Activated CD8-positive, alpha-beta memory T cell treated with anti-CD3 and anti-CD28 coated beads, Interleukin-2, amount 50 U/mL, for 1 hour (primary cell): ENCODE results near the gene DYRK1A.
"Not testable (repeated sequence)": the region's sequence is repeated elsewhere in the genome, so short reads cannot be mapped to it uniquely, and the experiment has no call there.

Experiments used
- DNase-seq: peaks from one replicate; pipeline ENCODE4 v3.0.0-alpha.2; 2020; ENCODE audit errors: extremely low read depth

Gene DYRK1A

DNA sequence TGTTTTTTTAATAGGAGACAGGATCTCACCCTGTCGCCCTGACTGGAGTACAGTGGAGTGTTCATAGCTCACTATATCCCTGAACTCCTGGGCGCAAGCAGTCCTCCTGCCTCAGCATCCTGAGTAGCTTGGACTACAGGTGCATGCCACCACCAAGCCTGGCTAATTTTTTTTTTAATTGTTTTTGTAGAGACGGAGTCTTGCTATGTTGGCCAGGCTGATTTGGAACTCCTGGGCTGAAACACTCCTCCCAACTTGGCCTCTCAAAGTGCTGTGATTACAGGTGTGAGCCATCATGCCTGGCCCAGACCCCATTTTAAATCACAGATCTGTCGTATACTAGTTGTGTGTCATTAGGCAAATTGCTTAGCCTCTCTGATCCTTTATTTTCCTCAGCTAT, 161.1 kb downstream of the DYRK1A start:
- DNase-seq = no peak

DNA sequence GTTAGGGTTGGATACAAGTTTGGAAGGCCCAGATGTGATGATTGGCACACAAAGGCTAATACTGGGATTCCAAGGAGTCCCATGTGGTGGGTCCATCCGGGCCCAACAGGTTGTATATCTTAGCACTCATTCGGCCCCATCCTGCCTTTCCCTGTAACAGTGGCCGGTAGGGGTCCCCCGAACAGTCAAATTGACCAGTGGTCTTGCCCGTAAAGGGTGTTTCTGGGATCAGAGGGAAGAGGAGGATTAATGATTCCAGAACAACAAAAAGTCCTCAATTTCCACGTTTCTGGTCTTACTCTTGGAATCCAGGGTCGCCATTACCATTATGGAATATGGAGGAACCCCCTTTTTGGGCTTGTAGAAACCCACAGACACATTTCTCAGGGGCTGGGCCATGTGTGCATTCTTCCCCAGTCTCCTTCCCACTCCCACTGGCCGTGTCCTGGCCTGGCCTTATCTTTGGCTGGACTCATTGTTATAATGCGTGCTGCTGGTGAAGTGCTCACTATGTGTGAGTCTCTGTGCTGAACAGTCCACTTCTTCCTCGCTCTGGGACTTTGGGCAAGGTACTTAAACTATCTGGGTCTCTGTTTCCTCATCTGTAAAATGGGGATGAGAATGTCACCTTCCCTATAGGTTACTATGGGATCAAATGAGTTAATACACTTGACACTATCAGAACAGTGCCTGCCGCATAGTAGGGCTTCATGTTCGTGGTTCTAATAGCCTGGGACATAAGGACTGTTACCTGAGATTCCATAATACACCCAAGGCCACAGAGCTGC, 161.8 kb downstream of the DYRK1A start:
- no peak for DNase-seq

DNA sequence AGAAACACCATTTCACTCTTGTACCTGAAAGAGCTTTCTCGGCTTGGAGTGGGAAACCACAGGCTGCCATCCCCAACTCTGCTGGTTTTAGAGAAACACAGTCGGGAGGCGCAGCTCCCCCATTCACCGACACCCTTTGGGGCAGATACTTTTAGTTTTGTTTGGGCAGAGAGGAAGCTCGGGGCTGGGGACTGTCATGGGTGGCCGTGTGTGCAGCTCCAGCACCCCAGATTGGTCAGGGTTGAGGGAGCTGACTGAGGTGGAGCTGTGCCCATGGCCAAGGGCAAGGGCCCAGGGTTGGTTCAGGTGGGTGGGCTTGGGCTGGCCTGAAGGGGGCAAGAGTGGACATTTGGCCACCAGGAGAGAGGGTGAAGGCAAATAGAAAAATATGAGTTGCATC, 163.1 kb downstream of the DYRK1A start:
- no peak for DNase-seq

DNA sequence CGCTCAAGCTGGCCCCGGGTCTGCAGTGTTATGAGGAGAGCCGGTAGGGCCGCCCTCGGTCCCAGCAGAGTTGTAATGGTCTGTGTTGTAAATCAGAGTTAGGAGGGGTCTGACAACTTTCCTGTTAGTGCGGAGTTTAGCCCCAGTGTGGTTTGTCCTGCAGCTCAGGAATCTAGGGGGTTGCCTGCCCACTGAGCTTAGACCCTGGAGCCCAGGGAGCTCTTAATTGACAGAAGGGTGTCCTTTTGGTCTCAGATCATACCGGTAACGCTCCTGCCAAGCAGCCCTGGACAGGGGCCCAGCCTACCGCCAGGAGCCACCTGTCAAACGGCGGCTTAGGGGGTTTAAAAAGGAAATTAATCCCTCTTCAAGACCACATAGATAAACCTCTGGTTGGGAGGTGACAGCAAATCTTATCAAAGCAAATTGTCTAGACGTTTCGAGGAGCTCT, 164.4 kb downstream of the DYRK1A start:
- DNase-seq = no peak

DNA sequence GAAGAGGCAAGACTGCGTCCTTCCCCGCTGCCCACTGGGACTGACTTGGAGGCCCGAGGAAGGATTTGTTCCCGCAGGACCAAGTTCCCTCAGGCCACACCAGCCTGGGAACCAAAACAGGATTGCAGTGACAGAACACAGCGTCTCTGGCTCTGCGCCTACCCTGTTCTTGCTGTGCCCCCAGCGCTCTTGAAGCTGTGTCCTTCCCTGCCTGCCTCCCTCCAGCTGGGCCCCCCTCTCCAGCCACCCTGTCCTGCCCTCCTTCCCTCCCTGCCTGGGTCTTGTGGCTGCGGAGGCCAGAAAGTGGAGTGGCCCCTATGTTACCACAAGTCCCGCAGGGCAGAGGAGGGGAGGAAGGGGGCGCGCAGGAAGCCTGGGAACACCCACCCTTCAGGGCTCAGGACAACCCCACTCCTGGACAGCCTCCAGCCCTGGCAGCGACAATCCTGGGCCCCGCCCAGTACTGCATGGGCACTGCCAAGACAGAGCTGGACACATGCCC, 164.9 kb downstream of the DYRK1A start:
- no peak for DNase-seq

DNA sequence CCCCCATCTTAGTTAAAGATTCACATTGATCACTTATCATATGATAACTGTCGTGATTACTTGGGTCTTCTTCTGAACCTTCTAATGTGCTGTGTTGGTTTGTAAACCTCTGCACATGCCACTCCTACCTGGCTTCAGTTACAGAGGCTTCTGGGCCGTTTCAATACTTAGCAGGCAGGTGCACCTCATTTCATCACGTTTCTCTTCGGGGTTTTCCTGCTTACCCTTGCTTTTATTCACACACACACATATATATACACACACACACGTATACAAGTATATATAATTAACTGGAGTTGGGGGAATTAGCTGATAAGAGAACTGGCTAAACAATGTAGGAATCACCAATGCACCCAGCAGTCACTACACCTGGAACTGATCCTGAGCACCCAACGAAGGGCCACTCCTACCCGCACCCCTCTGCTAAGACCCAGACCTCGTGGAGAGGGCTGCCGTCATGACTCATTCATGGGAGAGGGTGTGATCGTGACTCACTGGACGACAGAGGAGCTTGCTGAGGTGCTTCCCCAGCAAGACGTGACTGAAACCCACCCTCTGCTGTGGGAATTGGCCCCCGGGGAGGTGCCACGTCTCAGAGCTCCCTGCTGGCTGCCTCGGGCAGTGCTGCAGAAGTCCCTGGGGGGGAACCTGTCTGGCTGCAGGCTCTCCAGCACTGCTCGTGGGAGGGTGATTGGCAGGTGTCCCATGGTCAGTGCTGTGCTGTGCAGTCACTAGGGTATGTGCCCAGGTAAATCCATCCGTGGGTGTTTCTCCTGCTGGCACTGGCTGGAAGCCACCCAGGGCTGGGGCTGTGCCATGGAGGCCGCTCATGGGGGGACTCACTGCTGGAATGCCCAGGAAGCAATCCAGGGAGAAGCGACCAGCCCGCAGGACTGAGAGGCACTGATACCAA, 166.6 kb downstream of the DYRK1A start:
- DNase-seq = no peak

DNA sequence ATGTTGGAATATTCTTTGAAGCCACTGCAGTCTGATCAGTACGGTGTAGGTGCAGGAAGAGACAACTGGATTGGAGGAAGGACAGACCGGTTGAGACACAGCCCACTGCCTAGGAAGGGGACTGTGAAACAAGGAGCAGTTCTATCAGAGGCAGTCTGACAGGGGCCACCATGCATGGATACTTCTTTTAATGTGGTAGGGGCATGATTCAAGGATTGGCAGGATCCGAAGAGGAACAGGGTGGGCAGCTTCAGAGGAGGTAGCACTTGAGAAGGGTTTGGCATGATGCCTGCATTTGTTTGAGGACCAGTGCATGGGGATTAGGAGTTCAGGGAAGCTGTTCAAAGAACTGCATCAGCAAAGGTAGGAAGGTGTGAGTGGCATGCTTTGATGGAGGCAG, 167.9 kb downstream of the DYRK1A start:
- no peak for DNase-seq

DNA sequence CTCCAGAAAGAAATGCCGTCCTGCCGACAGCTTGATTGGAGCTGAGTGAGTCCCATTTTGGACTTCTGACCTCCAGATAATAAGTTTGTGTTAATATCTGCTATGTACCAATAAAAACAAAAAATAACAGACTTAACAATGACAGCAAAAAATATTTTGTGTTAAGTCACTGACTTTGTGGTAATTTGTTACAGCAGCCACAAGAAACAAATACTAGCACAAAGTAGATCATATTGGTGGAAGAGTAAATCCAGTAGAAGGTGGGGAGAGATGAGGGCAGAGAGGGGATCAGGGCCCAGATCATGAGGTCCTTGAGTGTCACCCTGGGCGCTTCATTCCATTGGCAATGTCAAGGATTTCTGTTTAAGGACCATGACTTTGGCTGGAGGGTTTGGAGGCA, 168.6 kb downstream of the DYRK1A start:
- no peak for DNase-seq

DNA sequence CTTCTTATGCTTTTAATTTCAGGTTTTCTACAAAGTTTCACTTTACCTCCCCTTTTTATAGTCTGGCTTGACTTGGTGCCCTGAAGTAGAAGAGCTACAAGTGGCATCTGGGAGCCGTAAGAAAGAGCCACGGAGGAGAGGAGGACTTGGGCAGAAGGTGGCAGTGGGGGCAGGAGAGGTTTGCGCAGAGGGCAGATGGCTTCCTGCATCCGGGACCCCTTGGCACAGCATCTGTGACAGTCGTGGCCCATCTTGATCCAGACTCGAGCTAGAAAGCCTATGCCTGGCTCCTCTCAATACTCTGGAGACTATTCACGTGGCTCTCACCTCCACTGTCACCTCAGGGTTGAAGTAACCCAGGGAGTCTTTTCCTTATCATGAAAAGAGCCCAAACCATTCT, 169.1 kb downstream of the DYRK1A start:
- DNase-seq = no peak

DNA sequence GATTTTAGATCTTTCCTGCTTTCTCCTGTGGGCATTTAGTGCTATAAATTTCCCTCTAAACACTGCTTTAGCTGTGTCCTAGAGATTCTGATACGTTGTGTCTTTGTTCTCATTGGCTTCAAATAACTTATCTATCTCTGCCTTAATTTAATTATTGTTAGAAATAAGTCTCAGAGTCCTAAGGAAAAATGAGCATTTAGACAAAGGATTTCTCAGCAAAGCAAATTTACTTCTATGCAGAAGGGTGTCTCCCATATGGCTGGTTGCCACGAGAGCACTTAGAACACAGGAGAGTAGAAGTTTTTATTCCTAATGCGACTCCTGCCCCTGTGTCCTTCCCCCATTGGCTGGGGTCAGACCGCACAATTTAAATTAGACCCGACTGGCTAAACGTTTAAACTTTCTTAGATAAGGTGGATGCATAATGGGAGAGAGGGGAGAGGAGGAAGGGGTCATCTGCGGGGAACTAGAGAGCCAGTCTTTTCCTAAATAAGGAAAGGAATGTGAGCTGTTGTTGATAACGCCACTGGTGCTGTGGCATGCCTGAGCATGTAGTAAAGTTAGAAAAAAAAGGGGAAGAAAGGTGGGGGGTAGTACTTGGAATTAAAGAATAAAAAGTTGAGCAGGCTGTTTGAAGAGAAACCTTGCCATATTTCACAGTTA, 170.2 kb downstream of the DYRK1A start:
- no peak for DNase-seq

DNA sequence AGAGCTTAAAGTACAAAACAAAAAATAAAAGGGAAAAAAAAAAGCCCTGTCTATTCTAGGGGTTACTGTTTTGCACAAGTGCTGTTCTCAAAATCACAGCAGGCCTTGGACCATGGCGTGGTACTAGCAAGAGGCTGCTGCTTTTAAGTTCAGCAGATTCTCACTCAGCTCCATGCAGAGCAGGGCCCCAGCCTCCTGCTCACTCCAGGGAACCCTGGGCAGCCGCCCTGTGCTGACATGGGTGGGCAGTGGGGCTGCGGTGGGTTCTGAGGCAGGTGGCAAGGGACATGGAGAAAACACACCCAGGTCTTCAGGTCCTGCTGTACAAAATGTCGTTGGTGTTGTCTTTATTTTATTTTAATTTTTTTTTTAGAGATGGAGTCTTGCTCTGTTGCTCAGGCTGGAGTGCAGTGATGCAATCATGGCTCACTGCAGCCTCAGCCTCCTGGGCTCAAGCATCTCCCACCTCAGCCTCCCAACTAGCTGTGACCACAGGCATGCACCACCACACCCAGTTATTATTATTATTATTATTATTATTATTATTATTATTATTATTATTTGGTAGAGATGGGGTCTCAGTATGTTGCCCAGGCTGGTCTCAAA, 170.9 kb downstream of the DYRK1A start:
- DNase-seq = no peak

DNA sequence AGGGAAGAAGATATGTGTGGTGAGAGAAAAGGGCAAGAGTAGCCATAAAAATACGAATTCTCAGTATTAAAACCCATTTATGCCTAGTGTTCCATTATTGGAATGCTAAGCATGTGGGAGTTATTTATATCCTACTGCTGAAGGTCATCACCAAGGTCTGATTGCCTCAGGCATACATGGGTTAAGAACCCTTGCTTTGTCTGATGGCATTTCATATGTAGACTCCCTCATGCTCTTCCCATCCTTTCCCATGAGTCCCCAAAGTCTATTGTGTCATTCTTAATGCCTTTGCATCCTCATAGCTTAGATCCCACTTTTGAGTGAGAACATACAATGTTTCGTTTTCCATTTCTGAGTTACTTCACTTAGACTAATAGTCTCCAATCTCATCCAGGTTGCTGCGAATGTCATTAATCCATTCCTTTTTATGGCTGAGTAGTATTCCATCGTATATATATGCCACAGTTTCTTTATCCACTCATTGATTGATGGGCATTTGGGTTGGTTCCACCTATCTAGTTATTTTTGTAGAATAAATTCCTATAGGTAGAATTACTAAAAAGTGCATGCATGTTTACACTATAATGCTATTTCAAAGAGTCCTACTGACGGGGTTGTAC, 172.5 kb downstream of the DYRK1A start:
- no peak for DNase-seq

DNA sequence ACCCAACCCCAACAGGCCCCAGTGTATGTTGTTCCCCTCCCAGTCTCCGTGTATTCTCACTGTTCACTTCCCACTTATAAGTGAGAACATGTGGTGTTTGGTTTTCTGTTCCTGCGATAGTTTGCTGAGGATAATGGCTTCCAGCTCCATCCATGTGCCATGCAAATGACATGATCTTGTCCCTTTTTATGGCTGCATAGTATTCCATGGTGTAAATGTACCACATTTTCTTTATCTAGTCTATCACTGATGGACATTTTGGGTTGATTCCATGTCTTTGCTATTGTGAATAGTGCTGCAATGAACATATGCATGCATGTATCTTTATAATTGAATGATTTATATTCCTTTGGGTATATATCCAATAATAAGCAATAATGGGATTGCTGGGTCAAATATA, 174.6 kb downstream of the DYRK1A start:
- not testable (repeated sequence) for DNase-seq

DNA sequence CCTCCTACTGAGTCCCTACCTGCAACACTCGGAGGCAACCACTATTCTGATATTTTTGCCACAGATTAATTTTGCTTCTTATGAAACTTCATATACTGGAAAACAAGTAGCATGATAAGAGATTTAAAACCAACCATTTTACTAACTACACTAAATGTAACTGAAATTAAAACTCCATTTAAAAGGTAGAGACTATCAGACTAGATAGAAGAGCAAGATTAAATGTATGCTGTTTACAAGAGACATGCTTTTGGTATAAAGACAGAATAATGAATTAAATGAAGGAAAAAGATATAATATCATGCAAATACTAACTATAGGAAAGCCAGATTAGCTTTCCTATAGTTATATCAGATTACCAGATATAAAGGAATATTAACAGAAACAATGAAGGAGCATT, 175.9 kb downstream of the DYRK1A start:
- no peak for DNase-seq

DNA sequence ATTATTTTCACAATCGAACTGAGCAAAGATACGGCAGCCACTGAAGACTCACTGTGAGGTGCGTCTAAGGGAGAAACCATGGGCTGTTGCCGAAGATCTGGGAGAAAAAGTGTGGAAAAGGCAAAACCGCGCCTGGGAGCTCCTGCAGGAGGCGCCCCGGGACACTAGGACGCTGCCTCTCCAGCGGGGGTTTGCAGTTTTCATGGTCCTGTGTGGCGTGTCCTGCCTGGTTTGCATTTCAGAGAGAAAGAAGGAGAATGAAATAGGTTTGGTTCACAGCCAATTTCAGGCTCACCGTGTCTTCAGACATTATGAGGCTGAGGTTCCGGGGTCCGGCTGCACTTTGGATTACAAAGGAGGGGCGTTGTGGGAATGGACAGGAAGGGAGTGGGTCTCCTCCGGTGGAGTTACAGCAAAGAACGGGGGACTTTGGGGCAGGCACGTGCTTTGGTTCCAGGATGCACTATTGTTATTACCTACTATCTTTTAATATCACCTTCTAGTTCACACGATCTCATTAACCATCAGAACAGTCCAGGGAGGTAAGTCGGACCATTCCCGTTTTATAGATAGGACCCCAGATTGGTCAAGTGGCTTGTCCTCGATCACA, 179.8 kb downstream of the DYRK1A start:
- no peak for DNase-seq

DNA sequence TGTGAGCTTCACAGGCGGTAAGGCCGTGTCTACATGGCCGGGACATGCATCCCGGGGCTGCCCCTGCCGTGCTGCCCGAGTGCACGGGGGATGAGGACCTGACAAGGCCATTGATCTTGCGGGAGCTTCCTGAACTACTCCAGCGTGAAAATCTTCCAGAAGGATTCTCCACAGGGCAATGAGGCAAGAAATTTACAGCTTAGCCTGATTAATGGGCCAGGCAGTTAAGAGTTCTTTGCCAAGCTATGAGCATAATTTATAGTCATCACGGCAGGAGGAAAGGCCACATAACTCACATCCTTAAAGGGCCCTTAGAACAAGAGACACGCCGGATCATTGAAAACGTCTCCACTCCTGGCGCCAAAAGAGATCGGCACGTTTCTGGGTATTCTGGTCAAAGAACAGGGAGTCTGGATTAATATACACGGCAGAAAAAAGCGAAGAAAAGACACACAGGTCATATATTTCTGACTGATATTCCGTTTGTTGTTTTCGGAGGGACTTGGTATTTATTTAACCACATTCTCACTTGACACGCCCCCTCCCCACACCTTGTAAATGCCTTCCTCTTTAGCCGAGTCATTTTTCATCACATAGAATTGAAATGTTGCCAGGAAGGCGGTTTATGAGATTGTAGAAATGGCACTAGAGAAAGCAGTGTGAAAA, 180.5 kb downstream of the DYRK1A start:
- no peak for DNase-seq

DNA sequence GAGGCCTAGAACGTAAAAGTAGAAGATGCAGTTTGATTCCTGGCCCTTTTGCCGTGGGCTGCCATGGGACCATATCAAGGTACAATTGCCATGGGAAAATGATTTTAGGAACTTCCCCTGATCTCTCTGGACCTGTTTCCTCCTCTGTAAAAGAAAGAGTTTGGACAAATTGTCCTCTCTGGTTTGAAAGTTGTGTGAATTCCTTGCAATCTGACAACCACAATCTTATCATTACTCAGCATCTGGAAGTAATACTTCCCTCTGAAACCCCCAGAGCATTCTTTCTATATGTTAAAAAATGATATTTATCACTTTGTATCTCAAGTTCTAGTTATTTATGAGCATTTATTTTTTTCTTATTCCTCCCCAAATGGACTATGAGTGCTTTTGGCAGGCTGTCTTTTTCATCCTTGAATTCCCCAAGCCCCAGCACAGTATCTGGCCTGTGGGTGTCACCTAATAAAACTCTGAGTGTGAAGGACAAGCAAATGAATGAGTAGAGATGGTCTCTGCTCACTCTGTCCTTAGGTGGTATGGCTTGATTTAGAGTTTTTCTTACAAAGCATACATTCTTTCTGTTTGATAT, 181.1 kb downstream of the DYRK1A start:
- no peak for DNase-seq

DNA sequence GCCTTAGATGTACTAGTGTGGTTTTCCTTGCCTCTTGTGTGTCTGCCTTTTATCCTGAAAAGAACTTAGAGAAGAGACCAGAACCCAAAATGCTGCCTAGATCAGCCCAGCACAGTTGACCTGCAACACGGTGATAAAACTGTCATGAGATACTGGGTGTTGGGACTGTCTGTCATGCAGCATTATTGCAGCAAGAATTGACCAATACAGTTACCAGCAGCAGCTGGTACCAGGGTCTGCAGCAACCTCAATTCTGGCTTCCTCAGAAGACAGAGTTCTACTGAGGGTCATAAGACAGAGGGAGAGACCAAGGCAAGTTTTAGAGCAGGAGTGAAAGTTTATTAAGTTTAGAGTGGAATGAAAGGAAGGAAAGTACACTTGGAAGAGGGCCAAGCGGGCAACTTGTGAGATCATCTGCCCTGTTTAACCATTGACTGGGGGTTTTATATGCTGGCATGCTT, 182.0 kb downstream of the DYRK1A start:
- DNase-seq = no peak

DNA sequence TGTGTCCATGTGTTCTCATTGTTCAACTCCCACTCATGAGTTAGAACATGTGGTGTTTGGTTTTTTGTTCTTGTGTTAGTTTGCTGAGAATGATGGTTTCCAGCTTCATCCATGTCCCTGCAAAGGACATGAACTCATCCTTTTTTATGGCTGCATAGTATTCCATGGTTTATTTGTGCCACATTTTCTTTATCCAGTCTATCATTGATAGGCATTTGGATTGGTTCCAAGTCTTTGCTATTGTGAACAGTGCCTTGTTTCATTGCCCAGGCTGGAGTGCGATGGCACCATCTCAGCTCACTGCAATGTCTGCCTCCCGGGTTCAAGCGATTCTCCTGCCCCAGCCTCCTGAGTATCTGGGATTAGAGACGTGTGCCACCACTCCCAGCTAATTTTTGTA, 183.2 kb downstream of the DYRK1A start:
- not testable (repeated sequence) for DNase-seq

DNA sequence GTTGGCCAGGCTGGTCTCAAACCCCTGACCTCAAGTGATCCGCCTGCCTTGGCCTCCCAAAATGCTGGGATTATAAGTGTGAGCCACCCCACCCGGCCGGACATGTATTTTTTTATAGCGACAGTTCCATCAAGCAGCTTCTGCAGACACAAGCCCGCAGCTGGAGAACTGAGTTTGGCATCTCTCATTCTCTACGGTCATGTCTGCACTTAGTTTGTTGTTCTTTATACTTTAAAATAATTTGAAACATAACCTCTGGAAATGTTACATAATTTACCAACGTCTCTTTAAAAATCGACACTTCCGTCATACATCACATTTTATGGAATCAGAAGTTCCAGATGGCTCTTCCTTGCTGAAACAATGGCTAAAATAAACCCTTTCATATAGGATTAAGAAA, 183.6 kb downstream of the DYRK1A start:
- DNase-seq = no peak
